Hepatocyte (in vitro differentiated cells): ENCODE data around the gene XRCC4.

Source experiments
- EZH2phosphoT487 ChIP-seq: fragments of 200-600 bp; sonication (generic); IDR thresholded peaks from one replicate; pipeline ENCODE4 v1.6.1; 2018; ENCODE audit warnings: antibody characterized with exemption, mild to moderate bottlenecking, low read depth, moderate library complexity; ENCODE audit not compliant: unreplicated experiment, severe bottlenecking
- TF ChIP-seq, protein P1 (sequence below): fragments of 200-600 bp; sonication (generic); IDR thresholded peaks from 2 replicates; pipeline ENCODE4 v1.5.1; 2016; ENCODE audit warnings: antibody characterized with exemption, mild to moderate bottlenecking; ENCODE audit not compliant: poor library complexity

DNA sequence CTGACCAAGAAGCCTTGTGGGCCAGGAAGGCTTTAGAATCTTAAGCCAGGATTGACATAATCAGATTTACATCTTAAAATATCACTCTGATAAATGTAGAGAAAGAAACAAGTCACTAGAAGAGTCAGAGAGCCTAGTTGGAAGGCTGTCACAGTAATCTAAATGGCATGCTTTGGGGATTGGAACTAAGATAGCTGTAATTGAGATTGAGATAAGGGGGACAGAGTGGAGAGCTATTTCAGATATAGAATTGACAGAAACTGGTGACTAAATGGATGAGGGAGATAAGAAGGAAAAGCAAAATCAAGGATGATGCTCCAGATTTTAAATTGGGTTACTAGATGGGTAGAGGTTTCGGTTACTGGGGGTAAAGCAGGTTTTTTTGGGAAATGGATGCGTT lies 100.5 kb downstream of the XRCC4 start:
- TF ChIP-seq EZH2phosphoT487: no peak
- TF ChIP-seq, protein P1, sequence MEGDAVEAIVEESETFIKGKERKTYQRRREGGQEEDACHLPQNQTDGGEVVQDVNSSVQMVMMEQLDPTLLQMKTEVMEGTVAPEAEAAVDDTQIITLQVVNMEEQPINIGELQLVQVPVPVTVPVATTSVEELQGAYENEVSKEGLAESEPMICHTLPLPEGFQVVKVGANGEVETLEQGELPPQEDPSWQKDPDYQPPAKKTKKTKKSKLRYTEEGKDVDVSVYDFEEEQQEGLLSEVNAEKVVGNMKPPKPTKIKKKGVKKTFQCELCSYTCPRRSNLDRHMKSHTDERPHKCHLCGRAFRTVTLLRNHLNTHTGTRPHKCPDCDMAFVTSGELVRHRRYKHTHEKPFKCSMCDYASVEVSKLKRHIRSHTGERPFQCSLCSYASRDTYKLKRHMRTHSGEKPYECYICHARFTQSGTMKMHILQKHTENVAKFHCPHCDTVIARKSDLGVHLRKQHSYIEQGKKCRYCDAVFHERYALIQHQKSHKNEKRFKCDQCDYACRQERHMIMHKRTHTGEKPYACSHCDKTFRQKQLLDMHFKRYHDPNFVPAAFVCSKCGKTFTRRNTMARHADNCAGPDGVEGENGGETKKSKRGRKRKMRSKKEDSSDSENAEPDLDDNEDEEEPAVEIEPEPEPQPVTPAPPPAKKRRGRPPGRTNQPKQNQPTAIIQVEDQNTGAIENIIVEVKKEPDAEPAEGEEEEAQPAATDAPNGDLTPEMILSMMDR: no peak
